ENCODE data around the gene DENND2D.

DENND2D gene

DNA sequence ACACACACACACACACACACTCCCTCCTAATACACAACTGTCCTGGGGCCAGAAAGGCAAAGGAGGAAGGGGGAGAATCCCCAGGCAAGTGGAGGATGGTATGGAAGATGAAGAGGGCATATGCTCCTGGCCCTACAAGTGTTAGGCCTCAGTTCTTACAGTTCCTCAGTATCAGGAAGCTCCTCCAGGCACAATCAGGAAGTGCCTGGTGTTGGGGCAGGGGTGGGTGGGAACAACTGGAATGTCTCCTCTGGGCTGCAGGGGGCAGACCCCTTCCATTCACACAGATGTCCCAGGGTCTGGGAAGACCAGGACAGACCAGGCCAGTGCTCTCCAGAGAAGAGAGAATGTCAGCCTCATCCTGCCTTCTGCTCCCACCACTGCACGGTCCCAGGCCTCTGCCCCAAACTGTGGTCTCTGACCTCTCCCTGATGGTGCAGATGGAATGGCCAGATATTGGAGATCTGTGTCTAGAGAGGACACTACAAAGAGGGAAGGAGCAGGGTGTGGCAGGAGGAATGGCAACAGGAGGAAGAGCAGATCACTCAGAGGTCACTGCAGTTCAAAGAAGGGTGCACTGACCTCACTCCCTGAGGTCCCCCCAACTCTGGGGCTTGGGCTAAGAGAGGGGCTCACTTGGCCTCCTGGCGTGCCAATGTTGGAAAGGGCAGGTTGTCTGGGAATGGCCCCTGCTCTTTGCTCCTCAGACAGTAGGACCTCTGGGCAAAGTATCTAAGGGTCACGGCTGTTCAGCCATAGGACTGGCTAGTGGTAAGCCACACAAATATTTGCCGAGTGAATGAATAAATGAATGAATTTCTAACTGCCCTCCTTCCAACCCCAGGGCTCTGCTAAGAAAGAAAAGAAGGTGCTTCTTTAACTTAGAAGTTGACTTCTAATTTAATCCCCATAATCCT lies 2.5 kb upstream of the DENND2D start:
- peak; percentile 29 to 63 (median 56) for DNase-seq

DNA sequence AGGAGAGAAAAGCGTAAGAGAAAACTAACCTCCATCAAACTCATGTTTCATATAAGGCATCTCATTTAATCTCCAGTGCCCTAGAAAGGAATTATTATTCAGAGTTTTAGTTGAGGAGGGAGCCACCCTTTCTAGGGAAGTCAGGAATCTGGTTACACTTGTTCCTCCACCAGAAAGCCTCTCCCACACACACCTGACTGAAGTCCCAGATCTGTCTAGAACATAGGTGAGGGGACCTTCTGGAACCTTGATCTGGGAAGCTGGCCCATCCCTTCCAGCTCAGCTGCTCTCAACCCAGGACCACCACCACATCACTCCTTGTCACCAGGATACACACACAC lies 1.9 kb upstream of the DENND2D start:
- DNase-seq, result no peak

DNA sequence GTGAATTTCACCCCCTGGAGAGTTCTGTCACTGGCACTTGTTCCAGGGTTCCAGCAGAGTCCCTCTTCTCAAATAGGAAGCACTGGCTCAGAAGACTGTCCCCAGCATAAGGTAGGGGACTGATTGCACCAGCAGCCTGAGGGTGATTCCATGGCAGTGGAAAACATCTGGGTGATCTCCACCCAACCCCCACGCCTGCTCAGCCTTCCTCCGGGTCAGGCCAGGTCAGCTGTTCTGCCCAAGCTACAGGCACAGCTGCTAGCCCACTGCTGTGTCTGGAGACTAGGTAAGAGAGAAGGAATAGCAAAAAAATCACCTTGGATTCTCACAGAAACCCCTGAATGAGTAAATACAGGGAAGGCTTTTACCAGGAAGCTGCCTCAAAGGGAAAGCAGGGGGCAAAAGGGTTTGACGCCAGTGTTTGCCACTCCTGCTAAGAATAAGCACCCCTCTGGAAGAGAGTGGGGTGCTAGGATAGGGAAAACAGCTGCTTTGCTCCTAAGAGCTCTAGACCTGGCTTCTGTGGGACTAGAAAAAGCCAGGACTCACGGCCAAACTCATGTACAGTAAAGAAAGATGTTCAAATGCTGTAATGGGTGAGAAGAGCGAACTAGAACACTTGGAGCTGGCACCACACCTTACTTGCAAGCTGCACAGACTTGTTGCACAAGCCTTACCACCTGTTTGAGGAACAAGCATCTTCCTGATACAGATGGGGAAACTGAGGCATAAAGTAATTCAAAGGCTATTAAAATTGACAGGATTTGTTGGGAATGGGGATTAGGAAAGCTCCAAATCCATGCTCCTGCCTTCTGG lies 1.0 kb upstream of the DENND2D start:
- peak; percentile 30 to 70 (median 55) for DNase-seq

DNA sequence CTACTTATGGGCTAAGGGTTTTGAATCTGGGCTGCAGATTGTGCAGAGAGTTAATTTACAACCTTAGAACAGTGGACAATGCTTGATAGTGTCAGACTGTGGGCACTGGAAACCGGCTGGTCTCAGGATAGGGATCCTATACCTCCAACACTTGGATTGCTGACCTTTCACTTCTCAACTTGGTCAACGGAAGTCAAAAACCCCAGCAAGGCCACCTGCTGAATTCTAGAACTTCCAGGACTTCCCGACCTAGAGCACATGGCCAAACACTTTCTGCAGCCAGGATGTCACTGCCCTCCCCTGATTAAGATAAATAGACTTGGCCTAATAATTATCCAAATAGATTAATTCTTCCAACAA lies 336 bp upstream of the DENND2D start:
- no peak for DNase-seq

DNA sequence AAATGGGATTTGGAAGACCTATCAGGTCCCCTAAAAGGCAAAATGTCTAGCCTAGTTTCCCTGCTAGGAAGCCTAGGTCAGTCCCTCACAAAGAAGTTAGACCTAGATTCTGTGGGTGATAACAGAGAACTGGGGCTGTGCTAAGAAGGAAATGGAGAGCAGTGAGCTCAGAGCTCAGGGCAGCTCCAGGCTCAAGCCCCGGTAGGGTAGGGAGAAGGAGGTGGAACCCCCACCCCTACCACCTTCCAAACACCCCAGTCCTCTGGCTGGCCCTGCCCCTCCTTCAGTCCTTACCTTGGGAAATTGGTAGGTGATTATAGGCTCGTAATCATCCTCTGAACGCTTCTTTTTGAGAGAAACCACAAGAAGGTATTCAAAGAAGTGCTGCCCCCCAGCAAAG lies 1.1 kb downstream of the DENND2D start:
- DNase-seq, result peak in 3 of 4 experiments; percentile 54 to 56 (median 54)

DNA sequence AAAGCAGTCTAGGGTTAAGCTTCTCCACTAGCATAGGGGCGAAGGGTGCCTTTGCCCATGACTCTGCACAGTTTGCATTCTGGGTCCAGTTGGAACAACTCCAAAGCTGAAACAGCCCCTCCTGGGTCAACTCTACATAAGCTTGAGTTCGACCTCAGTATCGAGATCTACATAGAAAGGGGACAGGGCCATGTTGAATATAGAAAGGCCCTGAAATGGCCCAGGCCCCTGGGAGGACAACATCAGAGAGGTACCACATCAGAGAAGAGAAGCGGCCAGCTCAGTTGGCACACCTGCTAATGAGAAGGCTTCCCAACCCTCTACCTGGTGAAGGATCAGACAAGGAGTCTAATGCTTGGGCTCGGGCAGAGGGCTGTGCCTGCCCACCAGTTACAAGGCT lies 1.6 kb downstream of the DENND2D start:
- no peak for DNase-seq

DNA sequence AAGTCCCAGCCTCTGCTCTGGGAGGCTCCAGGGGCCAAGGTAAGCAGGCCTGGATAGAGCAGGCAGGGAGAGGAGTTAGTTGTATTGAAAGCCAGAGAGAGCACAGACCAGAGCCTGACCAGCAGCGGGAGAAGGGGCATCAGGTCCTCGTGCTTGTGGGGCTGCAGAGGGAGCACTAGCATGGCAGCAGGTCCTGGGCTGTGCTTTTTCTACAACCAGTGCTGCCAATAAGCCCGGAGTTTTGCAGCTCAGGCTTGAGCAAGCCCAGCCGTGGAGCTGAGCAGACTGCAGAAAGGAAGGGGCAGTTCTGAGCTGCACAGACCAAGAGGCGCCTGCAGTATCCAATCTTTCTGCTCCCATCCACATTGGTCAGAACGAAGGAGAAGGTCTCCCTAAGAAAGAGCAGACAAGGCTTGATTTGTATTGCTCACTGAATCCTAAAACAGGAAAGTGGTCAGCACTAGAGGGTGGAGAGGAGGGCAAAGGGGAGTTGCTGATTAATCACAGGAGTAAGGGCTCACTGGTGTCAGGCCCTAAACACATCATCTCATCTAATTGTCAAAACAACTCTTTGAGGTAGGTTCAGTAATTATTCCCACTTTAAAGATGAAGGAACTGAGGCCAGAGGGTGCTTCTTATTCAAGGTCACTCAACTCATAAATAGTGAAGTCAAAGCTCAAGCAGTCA lies 2.7 kb downstream of the DENND2D start:
- peak; percentile 66 to 79 (median 75) for DNase-seq

DNA sequence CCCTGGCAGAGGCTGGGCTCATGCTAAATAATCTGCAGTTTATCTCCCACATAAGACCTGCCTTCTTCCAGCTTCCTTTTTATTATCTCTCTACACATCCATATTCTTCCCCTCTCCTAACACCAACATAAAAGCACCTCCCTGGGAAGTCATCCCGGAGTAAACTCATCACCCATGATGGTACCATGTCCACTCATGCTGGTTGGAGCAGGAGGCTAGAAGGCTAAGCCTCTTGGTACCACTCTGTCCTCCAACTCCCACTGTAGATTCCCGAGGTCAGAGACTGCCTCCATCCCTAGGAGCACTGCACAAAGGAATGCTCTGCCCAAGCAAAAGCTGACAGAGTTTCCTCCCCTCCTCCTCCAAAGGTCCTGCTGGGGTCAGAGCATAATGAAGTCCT lies 4.2 kb downstream of the DENND2D start:
- no peak for DNase-seq

DNA sequence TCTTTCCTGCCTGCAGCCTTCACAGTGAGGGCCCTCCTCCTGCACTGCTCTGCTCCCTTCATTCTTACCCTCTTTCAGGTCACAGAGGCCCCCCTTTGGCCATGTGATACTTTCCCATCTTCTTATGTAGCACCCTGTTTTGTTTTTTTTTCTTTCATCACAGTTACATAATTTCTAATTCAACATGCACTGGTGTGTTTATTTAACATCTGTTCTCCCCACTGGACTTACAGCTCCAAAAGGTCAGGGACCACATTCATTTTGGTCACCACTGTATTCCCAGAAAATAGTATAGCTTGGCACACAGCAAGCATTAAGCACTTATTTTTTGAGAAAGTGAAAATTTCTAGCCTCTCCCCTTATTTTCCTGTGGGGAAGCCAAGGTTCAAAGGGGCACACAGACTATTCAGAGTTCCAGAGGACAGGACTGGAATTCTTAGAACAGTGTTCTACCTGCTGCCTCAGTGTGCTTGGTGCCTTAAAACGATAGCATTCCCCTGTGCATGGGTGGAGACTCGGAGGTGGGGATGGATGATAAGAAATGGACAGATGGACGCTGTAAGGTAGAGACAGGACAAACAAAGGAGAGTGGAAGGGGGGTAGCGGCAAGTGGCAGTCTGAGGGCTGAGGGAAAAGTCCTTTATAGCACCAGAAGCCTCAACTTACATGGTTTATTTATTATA lies 5.3 kb downstream of the DENND2D start:
- no peak for DNase-seq

DNA sequence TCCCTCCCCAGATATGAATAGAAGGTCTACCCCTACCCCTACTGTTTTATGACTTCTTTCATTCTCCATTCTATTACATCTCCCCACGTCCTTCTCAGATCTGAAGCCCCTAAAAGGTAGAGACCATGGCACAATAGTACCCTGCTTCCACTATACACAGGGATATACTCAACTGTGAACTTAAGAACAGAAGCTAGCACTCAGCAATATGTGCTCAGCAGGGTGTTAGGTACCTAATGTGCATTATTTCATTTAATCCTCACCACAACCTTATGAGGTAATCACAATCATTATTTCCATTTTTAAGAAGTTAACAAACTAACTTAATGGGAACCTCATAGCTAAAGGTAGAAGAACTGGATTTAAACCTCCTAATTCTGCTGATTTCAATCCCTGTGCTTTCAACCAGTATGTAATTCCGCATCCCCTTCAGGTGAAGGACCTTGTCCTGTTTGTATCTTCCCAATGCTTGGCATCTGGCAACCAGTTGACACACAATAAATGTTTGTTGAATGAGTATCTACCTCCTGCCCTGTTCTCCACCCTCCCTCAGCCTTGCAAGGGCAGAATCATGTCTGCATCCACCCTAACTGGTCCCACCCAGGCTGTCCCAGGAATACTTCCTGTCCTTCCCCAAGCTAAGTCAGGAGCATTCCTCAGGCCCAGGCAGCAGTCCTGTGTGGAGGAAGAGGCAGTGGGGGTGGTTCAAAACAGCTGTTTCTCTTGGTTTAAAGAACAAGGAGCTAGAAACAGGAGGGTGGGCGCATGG lies 6.5 kb downstream of the DENND2D start:
- no peak for DNase-seq

DNA sequence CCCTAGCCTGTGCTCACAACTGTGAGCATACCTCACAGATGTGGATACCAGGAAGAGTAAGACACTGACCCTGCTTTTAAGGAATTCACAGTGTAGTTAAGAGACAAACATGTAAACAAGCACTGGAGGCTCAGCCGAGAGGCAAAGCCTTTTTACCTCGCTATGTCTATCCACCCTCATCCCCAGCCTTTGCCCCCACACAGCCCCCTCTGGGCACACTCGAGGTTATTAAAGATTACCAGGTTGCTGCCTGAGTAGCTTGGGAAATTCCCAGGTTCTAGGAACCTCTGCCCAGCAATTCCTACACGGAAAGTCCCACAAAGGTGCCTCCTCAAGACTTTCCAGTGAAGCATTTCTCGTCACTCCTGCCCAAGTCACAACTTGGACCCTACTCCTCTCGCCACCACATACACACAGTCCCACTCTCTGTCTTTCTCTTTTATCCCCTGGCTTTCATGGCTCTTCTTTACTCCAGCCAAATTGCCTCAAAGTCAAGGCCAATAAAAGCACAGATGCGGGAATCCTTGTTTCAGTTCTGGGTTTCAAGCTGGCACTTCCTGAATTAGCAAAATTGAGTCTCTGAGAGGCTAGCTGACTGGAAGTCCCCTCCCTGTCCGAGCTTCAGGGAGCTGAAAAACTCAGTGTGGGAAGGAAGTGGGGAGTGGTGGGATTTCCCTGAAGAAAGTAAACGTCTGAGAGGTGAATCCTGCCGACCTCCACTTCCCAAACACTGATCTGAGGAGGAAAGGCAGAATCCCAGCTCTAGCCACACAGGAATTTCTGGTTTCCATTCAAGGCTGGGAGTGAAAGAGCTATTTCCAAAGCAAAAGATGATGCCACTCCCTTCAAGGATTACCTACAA lies 7.6 kb downstream of the DENND2D start:
- peak; percentile 69 to 88 (median 82) for DNase-seq

DNA sequence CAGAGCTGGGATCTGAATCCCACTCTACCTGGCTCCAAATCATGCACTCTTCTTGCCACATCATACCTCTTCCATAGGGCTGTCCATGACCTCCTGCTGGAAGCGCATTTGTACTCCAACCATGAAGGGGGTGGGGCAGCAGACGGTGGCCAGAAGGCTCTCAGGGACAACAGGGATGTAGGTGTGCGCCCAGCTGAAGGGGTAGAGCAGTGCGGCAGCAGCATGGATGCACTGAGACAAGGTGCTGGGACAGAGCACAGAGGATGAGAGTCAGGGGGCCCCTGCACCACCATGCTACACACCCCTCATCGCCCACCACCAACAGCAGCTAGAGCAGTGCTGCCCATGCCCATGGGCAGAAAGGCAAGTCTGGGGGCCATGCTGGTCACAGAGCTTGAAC lies 8.4 kb downstream of the DENND2D start:
- DNase-seq, result no peak

DNA sequence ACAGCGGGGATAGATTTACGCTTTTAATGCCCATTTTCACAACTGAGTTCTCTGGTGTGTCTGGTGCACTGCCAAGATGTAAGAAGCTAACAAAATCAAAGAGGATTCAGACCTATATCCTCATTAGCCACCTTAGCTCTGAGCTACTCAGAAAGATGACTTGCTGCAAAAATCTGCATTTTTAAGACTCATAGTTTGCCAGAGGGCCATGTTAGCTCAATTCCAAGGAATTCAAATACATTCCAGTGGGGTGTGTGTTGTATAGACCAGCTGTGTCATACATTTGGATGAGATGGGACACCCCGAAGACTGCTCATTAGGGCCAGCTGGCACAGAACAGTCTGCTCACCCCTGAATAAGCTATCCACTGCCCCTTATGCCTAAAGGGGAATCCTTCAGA lies 8.9 kb downstream of the DENND2D start:
- no peak for DNase-seq

DNA sequence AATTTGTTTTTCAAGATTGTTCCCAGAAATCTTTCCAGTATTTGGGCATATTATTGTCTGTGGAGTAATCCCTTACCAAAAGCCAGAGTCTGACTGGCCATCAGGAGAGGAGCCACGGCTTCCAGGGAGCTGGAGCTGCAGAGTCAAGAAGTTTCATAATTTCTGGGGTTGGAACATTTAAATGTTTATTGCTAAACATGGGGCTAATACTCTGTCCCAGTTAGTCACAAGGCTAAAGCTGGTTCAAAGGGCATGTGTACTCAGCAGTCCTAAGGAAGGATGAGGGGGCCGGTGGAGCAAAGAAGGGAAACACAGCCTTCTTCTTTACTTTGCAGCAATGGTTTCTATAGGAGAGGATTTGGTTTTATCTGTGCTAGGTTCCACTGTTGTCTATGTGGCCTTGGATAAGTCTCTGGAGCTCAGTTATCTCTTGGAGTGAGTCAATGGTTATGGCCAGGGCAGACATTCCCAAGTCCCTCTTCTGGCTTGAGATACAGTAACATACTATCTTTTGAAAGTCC lies 9.5 kb downstream of the DENND2D start:
- DNase-seq, result peak; percentile 65 to 94 (median 84)

DNA sequence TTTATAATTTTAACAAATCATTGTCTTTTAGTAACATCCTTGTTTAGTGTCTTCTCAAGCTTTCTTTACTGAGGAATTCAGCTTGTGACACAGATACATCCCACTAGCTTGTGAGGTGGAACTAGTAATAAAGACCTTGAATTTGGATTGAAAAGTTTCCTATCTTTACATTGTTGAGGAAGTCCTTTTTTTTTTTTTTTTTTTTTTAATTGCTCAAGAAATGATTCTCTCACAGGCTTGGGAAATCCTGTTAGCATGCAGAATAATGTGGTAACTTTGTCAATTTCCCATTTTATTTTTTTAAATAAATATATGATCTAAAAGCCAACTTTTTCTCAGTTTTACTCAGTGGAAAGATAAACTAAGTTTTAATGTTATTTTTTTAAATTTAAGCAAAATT lies 15.8 kb downstream of the DENND2D start:
- peak in 2 of 4 experiments; percentile 78 to 79 for DNase-seq

DNA sequence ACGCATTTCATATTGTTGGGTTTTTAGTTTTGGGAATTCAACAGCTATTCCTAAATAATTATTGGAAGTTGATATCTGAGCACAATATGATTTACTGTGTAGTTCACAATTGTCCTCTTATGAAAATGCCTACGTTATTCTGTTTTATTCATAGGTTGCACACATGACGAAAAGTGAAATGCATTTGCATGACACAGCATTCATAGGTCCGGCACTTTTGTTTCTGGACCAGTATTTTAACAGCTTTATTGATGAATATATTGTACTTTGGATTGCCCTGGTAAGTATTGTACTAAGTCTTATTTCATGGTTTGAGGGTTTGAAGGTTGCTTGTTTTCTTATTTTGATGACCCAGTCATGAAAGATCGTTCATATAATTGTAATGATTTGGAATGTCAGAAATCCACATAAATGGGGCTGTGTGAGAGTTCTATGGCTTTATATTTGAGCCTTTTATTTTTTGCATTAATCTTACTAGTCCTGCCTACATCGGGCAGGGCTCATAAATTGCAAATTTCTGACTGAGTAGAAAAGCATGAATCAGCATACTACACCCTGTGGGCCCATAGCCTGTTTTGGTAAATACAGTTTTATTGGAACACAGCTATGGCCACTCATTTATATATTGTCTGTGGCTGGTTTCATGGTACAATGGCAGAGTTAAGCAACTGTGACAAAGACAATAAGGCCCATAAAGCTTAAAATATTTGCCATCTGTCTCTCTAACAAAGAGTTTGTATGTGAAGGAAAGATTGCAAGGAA lies 17.0 kb downstream of the DENND2D start:
- DNase-seq, result no peak

DNA sequence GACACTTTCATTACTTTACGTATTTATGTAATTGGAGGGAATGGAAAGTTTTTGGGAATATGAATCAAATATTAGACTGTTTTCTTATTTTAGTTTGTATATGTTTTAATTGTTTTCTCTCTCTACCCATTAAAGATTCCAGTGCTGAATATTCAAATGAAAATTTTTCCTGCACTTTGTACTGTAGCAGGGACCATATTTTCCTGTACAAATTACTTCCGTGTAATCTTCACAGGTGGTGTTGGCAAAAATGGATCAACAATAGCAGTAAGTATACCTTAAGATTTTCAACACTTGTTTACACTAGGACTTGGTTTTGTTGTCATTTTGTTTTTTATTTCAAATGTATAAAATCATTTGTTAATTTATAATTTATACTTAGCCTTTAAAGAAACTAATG lies 18.4 kb downstream of the DENND2D start:
- no peak for DNase-seq

DNA sequence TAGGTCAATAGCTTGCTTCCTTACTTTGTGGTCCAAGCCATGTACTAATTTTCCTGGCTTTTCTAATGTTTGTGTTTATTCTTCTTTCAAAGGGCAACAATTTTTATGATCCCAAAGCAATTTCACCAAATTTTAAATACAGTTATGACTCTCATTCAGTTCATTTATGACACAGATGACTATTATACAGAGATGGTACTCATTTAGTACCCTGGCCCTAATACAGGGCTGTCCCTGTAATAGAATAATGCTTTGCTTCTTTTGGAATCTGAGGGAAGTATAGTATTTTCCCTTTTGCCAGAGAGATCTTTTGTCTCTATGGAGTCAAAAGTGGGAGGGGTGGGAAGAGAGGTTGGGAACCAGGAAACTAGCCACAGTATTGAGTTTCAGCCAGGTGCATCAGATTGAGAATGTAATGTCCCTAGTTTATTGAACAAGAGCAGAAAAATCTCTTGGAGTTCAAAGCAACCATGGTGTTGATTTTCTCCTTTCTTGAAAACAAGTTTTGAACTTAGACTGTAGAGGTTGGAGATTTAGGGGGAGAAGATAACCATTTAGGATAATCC lies 20.4 kb downstream of the DENND2D start:
- DNase-seq, result no peak

DNA sequence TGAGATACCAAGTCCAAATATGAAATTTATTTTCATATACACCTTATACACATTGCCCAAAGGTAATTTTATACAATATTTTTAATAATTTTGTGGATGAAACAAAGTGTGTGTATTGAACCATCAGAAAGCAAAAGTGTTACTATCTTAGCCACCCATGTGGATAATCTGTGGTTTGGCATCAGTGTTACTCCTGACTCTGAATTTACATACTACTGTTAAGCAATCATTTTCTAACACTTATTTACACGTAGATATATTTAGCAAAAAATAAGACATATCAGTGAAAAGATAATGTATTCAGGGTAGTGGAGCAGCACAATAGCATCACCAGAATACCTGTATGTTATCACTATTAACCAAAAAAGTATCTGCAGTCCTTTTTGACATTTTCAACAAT lies 23.8 kb downstream of the DENND2D start:
- no peak for DNase-seq

DNA sequence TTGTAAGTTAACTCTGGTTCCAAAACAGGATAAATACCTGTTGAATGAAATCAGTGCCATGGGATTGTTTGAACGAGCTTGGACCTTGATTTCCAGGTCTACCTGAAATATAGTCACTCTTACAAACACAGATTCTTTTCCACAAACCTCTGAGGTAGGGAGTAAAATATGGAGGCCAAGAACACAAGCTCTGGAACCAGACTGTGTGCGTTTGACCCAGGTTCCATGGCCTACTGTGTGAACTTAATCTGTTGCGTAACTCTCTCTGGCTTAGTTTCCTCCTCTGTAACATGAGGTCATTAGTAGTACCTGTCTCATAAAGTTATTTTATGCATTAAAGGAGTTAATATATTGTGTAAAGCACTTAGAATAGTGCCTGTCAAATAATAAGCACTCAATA lies 25.1 kb downstream of the DENND2D start:
- no peak for DNase-seq
